K562 (cell line): ENCODE results near the gene FAM117A. TPM values are rescaled to one million over a fixed set of nuclear protein-coding genes. Genes with fewer than 3 reads are reported as not detected.
A peak's percentile ranks its signal among the peaks of the same experiment; 100 is the strongest.

ENCODE experiments used
- ATAC-seq: fragments of 200-7000 bp; cut with Tn5 transposase; 3 replicates; pipeline ENCODE4 v1.9.1; 2020; ENCODE audit warnings: moderate library complexity
- BruUV-seq: library from RNA; stranded (reverse); fragments of 400-500 nt; replicated peaks from 2 replicates; lab custom pipeline; 2021; lab: Mats Ljungman, UMichigan
- CTCF ChIA-PET: fragments of 300-600 bp; formaldehyde crosslinking; extraction: SDS; loops from one replicate; lab custom pipeline; 2021; ENCODE audit warnings: low intra/inter-chr PET ratio; lab: Yijun Ruan, JAX
- POLR2A ChIA-PET: fragments of 300-600, 350-650 bp; sonication (Branson Sonifier 250); formaldehyde crosslinking; extraction: SDS; loops from one replicate; lab custom pipeline; 2021; ENCODE audit warnings: antibody characterized with exemption, inconsistent platforms; lab: Yijun Ruan, JAX
- DNase-seq, 4 experiments: peaks; one replicate each; pipeline versions ENCODE4 v3.0.0 to v3.0.0-alpha.2; 2011 to 2018; ENCODE audit warnings: low spot score in 3 of 4, mixed read lengths in 3 of 4; ENCODE audit errors: extremely low read depth in 1 of 4
- FAIRE-seq: peaks from 2 replicates; lab custom pipeline; 2011; peaks lifted over from hg19 to GRCh38; lab: Jason Lieb, UNC
- H2AFZ ChIP-seq: 2 replicates; pipeline ENCODE4 v1.6.0; 2011; ENCODE audit warnings: low read depth, low read length, control low read depth, inconsistent platforms
- H3K27ac ChIP-seq: fragments of 200-600 bp; 3 replicates; pipeline ENCODE4 v1.8.0; 2011; ENCODE audit warnings: low read depth, mild to moderate bottlenecking, control low read depth, inconsistent platforms, low read length, moderate library complexity, mixed read lengths; ENCODE audit errors: extremely low read depth
- H3K27me3 ChIP-seq, 2 experiments: fragments of 300-600 bp in 1 of 2; 2 replicates in 1 of 2; 3 replicates in 1 of 2; pipeline versions ENCODE4 v1.6.0 to v1.8.0; 2011; ENCODE audit warnings: inconsistent platforms in 2 of 2, low read length in 2 of 2, mild to moderate bottlenecking in 1 of 2, mixed read lengths in 1 of 2, moderate library complexity in 1 of 2; ENCODE audit not compliant: control insufficient read depth in 2 of 2, insufficient read depth in 2 of 2
- H3K36me3 ChIP-seq: fragments of 300-600 bp; 3 replicates; pipeline ENCODE4 v1.8.0; 2011; ENCODE audit warnings: mild to moderate bottlenecking, low read length, inconsistent platforms; ENCODE audit not compliant: control insufficient read depth, insufficient read depth
- H3K4me1 ChIP-seq, 2 experiments: fragments of 200-600 bp in 1 of 2; replicated peaks in 1 of 2; 2 replicates in 1 of 2; 3 replicates in 1 of 2; pipeline versions ENCODE4 v1.5.1 to v1.8.0; 2011; ENCODE audit warnings: inconsistent platforms in 2 of 2, low read length in 2 of 2, mild to moderate bottlenecking in 1 of 2, mixed read lengths in 1 of 2, moderate library complexity in 1 of 2; ENCODE audit not compliant: control insufficient read depth in 2 of 2, insufficient read depth in 2 of 2
- H3K4me2 ChIP-seq: 2 replicates; pipeline ENCODE4 v1.6.1; 2011; ENCODE audit warnings: low read length, control low read depth, inconsistent platforms, mixed read lengths; ENCODE audit not compliant: insufficient read depth
- H3K4me3 ChIP-seq: fragments of 200-600 bp; sonication (generic), shearing (Covaris generic); 2 replicates; pipeline ENCODE4 v1.5.1; 2016; ENCODE audit warnings: control low read depth, inconsistent platforms
- H3K79me2 ChIP-seq: fragments of 200-600 bp; 3 replicates; pipeline ENCODE4 v1.8.0; 2011; ENCODE audit warnings: low read length, inconsistent platforms; ENCODE audit not compliant: control insufficient read depth, insufficient read depth
- H3K9ac ChIP-seq, 2 experiments: 2 replicates each; pipeline versions ENCODE4 v1.6.0 to v1.6.1; 2011; ENCODE audit warnings: low read depth in 2 of 2, low read length in 2 of 2, control low read depth in 1 of 2, inconsistent platforms in 1 of 2, mild to moderate bottlenecking in 1 of 2, mixed read lengths in 1 of 2; ENCODE audit not compliant: insufficient read depth in 1 of 2
- H3K9me1 ChIP-seq: one replicate; pipeline ENCODE4 v1.6.0; 2011; ENCODE audit warnings: inconsistent platforms, mild to moderate bottlenecking, low read length, moderate library complexity; ENCODE audit not compliant: control insufficient read depth, insufficient read depth
- H3K9me3 ChIP-seq: replicated peaks from 2 replicates; pipeline ENCODE4 v1.5.1; 2011; ENCODE audit warnings: low read depth, low read length, inconsistent platforms; ENCODE audit not compliant: control insufficient read depth, insufficient read depth
- H4K20me1 ChIP-seq: replicated peaks from 2 replicates; pipeline ENCODE4 v1.6.1; 2011; ENCODE audit warnings: low read length, inconsistent platforms, mixed read lengths; ENCODE audit not compliant: control insufficient read depth, insufficient read depth
- GATAD2A ChIP-seq: fragments of 450-650 bp; IDR thresholded peaks from 2 replicates; pipeline ENCODE4 v1.6.1; 2017
- LEF1 ChIP-seq: fragments of 450-650 bp; IDR thresholded peaks from 2 replicates; pipeline ENCODE4 v1.6.1; 2016; ENCODE audit warnings: mild to moderate bottlenecking
- WGBS: fragments of 100-300 bp; shearing (Covaris generic); methylation state at CpG from one replicate; pipeline ENCODE4 v1.1.6; 2016; ENCODE audit warnings: low coverage, mixed read lengths; ENCODE audit not compliant: insufficient coverage; ENCODE audit errors: missing lambda C conversion rate; 5-methylcytosine and 5-hydroxymethylcytosine counted together
- in situ Hi-C: fragments of 300-500 bp; cut with MboI; formaldehyde crosslinking; loops from 4 replicates; pipeline ENCODE4 v1.15.0; 2018; ENCODE audit warnings: inconsistent platforms, mixed read lengths
- intact Hi-C: fragments of 100-400 bp; cut with micrococcal nuclease; formaldehyde crosslinking; loops from 2 replicates; pipeline ENCODE4 v1.14.2; 2022
- polyA plus RNA-seq, 8 experiments: library from polyadenylated mRNA; depleted of rRNA in 4 of 8; stranded (reverse) in 5 of 8; unstranded in 3 of 8; fragments of >200 nt; fragmentation: Nextera tagmentation in 2 of 8; fragmentation: Illumina TruSeq in 1 of 8; extraction: Ambion mirVana in 2 of 8; extraction: Trizol in 1 of 8; gene quantifications; 2 replicates each; pipeline versions ENCODE4 v1.2.1 to v1.2.3, GENCODE V29; 2011 to 2014; ENCODE audit warnings: inconsistent platforms in 1 of 8, missing spikeins in 1 of 8
- total RNA-seq, 7 experiments: library from RNA; depleted of rRNA in 6 of 7; stranded (reverse); fragments of >200 nt in 6 of 7; fragmentation: Illumina TruSeq in 2 of 7; extraction: Trizol in 2 of 7; gene quantifications; 2 replicates each; pipeline versions ENCODE4 v1.2.1 to v1.2.3, GENCODE V29; 2011 to 2021; ENCODE audit warnings: low replicate concordance in 1 of 7

Gene FAM117A
- total and polyA plus RNA-seq, 9 of the 15 experiments (the other 6 are each of a cell fraction or from before 2014, with no cell fraction given) = 3.1 to 79.7 (median 36.6) TPM

DNA sequence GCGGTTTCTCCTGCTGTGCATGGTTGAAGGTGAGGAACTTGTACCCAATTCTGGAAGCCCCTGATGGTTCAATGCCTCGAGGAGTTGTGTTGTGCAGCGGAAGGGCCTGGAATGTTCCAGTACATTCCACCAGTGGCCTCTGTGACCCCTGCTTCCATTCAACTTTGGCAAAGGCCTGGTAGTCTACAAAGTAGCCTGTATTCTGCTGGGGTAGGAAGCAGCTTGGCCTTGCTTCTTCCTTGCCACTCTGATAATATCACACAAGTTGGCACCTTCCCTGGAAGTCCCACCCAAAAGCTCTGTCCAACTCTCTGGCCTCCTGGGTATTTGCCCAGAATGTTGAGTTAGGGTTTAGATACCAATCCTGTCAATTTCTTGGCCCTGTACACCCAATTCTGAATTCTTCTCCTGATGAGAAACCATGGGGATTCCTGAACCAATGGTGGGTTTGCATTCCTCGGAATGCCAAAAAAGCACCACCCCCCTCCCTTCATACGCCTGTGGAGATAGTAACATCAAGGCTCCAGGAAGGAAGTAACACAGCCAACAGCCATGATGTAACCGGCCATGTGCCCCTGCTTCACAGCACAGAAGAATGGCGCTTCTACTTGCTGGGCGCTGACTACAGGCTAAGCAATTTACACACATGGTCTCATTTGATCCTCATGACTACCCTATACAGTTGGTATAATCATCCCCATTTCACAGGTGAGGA lies 11.8 kb upstream of the FAM117A start:
- 78% methylated on average over 8 of the region's 8 CpGs for WGBS
- CTCF ChIA-PET = no interaction called here
- no peak for FAIRE-seq

DNA sequence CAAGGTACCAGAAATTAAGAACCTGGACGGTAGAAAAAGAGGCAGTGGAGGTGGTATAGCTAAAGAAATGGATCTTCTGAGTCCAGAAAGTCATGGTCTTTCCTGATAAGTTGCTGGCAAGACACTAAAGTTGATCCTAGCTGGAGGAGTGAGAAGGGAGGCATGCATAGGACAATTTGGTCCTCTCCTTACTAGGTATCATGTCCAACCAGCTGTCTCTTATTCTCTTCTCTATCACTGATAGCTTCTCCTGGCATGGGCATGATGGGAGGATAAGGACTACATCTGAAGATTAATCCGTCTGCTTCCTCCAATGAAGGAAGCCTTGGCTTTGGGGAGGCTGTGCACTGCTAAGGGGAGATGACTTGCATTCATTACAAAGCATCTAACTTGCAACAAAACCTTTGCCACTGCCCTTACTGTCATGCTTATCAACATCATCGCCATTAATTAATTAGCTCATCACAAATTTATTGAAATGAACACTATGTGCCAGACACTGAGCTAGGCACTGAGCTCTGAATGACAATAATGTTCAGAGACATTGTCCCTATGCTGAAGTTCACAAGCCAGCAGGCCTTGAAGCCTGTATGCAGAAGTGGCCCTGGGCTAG lies 3.1 kb upstream of the FAM117A start:
- peak overlapping the region; percentile 31 for H3K4me2 ChIP-seq
- ATAC-seq (no peak), DNase-seq (peak in 1 of 4 experiments; percentile 56), FAIRE-seq (peak; percentile 58)
- peaks cover 20% of the 10 kb centered on the region for H3K79me2 ChIP-seq
- 10% methylated on average over 3 of the region's 3 CpGs for WGBS
- BruUV-seq = no TSS peak
- ChIA-PET CTCF (no interaction called here), POLR2A (interaction anchor here (1.0 kb wide), 1 partner anchor 11 kb away, joined by 3 read pairs; no protein-coding TSS in a partner anchor)
- peaks cover 7% of the 10 kb centered on the region; the same call in 1 of the 2 replicates for H4K20me1 ChIP-seq
- intact Hi-C loops = no loop called here
- in situ Hi-C loops = no loop called here
- 0 out of 4 replicates have a peak overlapping the region, but pooled peaks of 1 of the 2 experiments have one; percentile 10 for H3K9ac ChIP-seq
- no peaks in the 10 kb centered on the region; the same call in 1 of the 2 replicates for H3K9me3 ChIP-seq
- H3K4me3 ChIP-seq = no peak overlapping the region
- peaks cover 5 to 25% of the 10 kb centered on the region in 2 experiments; a peak in 4 of 5 replicates for H3K4me1 ChIP-seq
- no peaks in the 10 kb centered on the region for H3K27me3 ChIP-seq
- H3K27ac ChIP-seq = peak overlapping the region; percentile 36; the same call in 1 of the 3 replicates
- no peaks in the 10 kb centered on the region for H3K9me1 ChIP-seq
- H2AFZ ChIP-seq = peak overlapping the region; percentile 21; the same call in 1 of the 2 replicates
- peaks cover 4% of the 10 kb centered on the region; the same call in 1 of the 3 replicates for H3K36me3 ChIP-seq

More for the DNA sequence above, 11.8 kb upstream of the FAM117A start:
- intact Hi-C loops = no loop called here
- no peak overlapping the region for H3K27ac ChIP-seq
- no peak for TF ChIP-seq LEF1
- TF ChIP-seq GATAD2A = no peak
- TF ChIP-seq, all 486 proteins: peak for 0
- DNase-seq (no peak), ATAC-seq (no peak)
- Histone ChIP-seq H3K36me3 (no peaks in the 10 kb centered on the region), H2AFZ (0 out of 2 replicates have a peak overlapping the region, but pooled peaks have one; percentile 4), H3K9me3 (no peaks in the 10 kb centered on the region), H3K27me3 (no peaks in the 10 kb centered on the region), H3K4me1 (peaks cover 5 to 12% of the 10 kb centered on the region in 2 experiments; a peak in 3 of 5 replicates), H3K9me1 (no peaks in the 10 kb centered on the region), H3K79me2 (no peaks in the 10 kb centered on the region), H3K4me2 (no peak overlapping the region), H3K9ac (no peak overlapping the region), H4K20me1 (no peaks in the 10 kb centered on the region), H3K4me3 (no peak overlapping the region)
- in situ Hi-C loops = no loop called here
- POLR2A ChIA-PET = interaction anchor here (0.6 to 2.4 kb wide), 5 partner anchors 12 to 1090 kb away, joined by 3 to 19 read pairs (median 5); partner anchors contain the start of genes FAM117A and KAT7
- no TSS peak for BruUV-seq
